ENCODE results near the gene CACNA1S.
A peak's percentile ranks its signal among the peaks of the same experiment; 100 is the strongest.

Gene CACNA1S

GRCh38 chr1:201026836-201027235, 85.4 kb downstream of the CACNA1S start:
- peak overlapping the region; percentile 17 for H3K4me3 ChIP-seq (ENCODE audit: low read depth, low read length)
- TF ChIP-seq, protein P1, sequence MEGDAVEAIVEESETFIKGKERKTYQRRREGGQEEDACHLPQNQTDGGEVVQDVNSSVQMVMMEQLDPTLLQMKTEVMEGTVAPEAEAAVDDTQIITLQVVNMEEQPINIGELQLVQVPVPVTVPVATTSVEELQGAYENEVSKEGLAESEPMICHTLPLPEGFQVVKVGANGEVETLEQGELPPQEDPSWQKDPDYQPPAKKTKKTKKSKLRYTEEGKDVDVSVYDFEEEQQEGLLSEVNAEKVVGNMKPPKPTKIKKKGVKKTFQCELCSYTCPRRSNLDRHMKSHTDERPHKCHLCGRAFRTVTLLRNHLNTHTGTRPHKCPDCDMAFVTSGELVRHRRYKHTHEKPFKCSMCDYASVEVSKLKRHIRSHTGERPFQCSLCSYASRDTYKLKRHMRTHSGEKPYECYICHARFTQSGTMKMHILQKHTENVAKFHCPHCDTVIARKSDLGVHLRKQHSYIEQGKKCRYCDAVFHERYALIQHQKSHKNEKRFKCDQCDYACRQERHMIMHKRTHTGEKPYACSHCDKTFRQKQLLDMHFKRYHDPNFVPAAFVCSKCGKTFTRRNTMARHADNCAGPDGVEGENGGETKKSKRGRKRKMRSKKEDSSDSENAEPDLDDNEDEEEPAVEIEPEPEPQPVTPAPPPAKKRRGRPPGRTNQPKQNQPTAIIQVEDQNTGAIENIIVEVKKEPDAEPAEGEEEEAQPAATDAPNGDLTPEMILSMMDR (IDR thresholded peaks at IDR 0.05; ENCODE audit: borderline replicate concordance, insufficient read depth, low read depth, low read length), result no peak

- TF ChIP-seq, protein P1 (IDR thresholded peaks at IDR 0.05; ENCODE audit: borderline replicate concordance, insufficient read depth, low read depth, low read length), result no peak
- H3K4me3 ChIP-seq (ENCODE audit: low read depth, low read length), result no peak overlapping the region
Measured at GRCh38 chr1:201026234-201026633, 86.0 kb downstream of the CACNA1S start.

- TF ChIP-seq, protein P1 (IDR thresholded peaks at IDR 0.05; ENCODE audit: borderline replicate concordance, insufficient read depth, low read depth, low read length), result peak; percentile 51
Measured at GRCh38 chr1:201025571-201026002, 86.6 kb downstream of the CACNA1S start.

GRCh38 chr1:201024625-201024998, 87.6 kb downstream of the CACNA1S start:
- TF ChIP-seq, protein P1 (IDR thresholded peaks at IDR 0.05; ENCODE audit: borderline replicate concordance, insufficient read depth, low read depth, low read length), result no peak
- no peak overlapping the region for H3K4me3 ChIP-seq (ENCODE audit: low read depth, low read length)

More at GRCh38 chr1:201025571-201026002, 86.6 kb downstream of the CACNA1S start:
- H3K4me3 ChIP-seq (ENCODE audit: low read depth, low read length), result peak overlapping the region; percentile 38

DNA sequence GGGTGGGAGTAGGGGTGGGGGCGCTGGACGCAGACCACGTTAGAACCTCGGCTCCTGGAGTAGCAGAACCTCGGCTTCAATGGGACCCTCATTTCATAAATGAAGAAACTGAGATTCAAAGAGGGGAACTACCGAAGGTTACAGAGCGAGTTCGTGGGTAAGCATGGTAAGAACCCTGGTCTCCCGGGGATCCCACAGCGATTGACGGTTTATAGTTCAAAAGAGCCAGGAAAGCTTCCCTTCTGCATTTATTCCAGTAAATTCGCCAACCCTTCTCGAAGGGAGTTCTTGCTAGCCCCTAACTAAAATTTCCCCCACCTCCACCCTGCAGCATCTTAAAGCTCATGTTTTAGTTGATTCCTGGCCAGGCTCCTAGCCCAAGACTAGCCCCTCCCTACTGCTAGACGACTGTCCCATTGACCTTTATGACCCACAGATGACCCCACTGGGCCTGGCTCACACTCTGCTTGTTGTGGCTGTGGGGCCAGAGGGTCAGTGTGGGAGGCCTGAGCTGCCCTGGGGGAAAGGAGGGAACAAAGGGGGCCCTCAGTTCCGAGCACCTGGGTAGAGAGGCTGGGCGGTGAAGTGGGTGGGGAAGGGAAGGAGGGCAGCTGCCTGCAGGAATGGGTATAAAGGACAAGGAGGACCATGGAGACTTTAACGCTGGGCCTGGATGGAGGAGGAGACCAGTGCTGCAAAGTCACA, 88.2 kb downstream of the CACNA1S start:
- TF ChIP-seq, protein P1 (IDR thresholded peaks at IDR 0.05; ENCODE audit: borderline replicate concordance, insufficient read depth, low read depth, low read length), result no peak

DNA sequence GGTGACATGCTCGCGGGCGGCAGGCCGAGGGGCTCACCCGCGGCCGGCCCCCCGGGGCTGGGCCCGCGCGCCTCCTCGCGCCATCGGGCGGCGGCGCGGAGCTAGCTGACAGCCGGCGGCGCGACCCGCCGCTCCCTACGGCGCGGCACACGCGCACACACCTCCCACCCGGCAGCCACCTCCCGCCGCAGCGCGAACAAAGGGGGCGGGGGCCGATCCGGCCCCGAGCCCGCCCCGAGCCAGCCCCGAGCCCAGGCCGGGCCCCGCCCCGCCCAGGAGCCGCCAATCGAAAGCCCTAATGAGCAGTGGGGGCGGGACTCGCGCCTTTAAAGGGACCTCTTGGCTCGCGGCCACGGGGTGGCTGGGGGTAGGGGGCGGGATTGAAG, 88.7 kb downstream of the CACNA1S start, which contains the start of gene KIF21B:
KIF21B (minus strand) TSS at position 198 of the 386 bp plus-strand sequence. CDS start 331 bp downstream, outside the sequence.
- H3K4me3 ChIP-seq (ENCODE audit: low read depth, low read length), result peak within 1 kb of the TSS; percentile 62
- TF ChIP-seq, protein P1 (IDR thresholded peaks at IDR 0.05; ENCODE audit: borderline replicate concordance, insufficient read depth, low read depth, low read length), result no peak

More for the DNA sequence above, 88.2 kb downstream of the CACNA1S start:
- H3K4me3 ChIP-seq (ENCODE audit: low read depth, low read length), result peak overlapping the region; percentile 38

Data from GM12875 (cell line).